HG02981 (cell line): ENCODE measurements around the gene MIAT.

Source experiments
- ATAC-seq: cut with Tn5 transposase; IDR thresholded peaks from one replicate; pipeline ENCODE4 v1.9.1; 2021; ENCODE audit warnings: mild to moderate bottlenecking, moderate library complexity; ENCODE audit not compliant: unreplicated experiment

MIAT gene

DNA sequence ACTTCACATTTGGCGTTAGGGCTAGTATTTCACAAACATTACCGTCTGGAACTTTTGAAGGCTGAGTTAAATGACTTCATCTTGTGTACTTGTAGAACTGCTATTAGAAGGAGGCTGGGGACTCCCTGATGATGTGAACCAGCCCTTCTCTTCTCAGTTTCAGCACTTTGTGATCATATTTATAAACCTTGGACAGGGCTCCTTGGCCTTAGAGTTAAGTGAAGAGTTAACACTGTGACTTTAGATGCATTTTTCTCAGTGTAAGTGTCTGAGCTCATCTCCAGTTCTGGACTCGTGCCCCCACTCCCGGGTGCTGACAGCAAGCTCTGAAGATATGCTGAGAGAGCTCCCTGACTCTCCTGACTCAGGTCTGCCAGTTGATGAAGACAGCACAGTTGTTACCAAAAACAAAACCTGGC lies 8.4 kb downstream of the MIAT start:
- ATAC-seq = no peak

DNA sequence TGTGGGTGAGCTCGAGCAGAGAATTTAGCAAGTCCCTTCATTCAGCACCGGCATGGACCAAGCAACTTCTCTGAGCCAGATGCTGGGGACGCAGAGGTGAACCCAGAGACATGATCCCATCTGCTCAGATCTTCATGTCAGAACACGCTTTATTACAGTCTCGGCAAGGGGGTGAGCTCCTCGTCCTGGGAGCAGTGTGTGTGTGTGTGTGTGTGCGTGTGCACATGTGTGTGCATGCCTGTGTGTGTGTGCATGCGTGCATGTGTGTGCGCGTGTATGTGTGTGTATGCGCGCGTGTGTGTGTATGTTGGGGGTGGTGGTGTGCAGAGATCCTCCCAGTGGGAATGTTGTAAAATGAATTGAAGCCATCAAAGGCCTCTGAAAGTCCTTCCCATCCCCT lies 9.8 kb downstream of the MIAT start:
- no peak for ATAC-seq

- ATAC-seq = no peak
Observed at GRCh38 chr22:26669060-26669481, 11.7 kb downstream of the MIAT start.

DNA sequence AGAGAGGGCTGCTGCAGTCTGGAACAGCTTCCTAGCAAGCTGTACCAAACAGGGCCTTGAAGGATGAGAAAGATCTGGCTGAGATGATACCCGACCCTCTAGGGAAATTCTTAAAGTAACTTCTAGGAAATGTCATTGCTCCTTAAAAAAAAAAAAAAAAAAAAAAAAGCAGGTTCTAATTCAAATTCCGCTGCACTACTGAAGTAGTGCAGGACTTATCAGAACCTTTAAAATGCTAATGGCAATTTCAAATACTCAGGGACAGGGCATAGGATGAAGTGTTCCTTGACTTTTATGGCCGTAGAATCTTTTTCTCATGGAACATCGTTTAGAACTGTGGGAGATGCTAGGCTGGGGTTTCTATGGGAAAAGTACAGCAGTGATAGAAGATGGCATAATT lies 13.1 kb downstream of the MIAT start:
- no peak for ATAC-seq

DNA sequence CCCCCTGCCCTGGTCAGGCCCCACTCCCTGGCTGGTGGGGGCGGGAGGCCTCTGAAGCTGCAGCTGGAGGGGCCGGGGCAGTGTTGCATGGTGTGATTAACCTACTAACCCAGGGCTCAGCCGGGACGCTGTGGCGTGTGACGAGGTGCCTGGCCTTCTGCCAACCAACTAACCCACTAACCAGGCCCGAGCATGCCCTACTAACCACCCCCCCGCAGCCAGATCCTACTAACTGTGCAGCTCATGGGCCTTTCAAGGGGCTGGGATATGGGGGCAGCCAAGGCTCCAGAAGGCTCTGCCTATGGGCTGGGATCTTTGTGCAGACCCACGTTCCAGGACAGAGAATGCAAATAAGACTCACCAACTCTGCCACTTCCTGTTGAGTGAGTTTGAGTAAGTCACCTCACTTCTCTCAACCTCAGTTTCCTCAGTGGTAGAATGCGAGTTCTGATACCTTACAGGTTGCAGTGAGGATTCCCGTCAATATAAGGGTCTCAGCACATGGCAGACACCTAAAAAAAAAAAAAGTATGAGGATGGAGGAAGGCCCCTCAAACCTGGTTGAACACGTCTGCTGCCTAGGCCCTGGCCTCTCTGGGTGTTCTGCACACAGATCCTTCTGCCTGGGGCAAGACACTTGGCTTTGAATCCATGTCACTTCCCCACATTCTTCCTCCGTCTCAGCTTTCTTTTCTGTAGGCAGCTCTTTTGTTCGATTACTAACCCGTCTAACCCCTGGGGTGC lies 14.1 kb downstream of the MIAT start:
- peak; percentile 23 for ATAC-seq

- ATAC-seq = peak; percentile 14
Observed at GRCh38 chr22:26672060-26672471, 14.7 kb downstream of the MIAT start.

- ATAC-seq = peak; percentile 62
Observed at GRCh38 chr22:26672590-26673468, 15.4 kb downstream of the MIAT start.

- no peak for ATAC-seq
Observed at GRCh38 chr22:26673486-26673885, 16.1 kb downstream of the MIAT start.

GRCh38 chr22:26674211-26675190 lies 17.1 kb downstream of the MIAT start:
- no peak for ATAC-seq

DNA sequence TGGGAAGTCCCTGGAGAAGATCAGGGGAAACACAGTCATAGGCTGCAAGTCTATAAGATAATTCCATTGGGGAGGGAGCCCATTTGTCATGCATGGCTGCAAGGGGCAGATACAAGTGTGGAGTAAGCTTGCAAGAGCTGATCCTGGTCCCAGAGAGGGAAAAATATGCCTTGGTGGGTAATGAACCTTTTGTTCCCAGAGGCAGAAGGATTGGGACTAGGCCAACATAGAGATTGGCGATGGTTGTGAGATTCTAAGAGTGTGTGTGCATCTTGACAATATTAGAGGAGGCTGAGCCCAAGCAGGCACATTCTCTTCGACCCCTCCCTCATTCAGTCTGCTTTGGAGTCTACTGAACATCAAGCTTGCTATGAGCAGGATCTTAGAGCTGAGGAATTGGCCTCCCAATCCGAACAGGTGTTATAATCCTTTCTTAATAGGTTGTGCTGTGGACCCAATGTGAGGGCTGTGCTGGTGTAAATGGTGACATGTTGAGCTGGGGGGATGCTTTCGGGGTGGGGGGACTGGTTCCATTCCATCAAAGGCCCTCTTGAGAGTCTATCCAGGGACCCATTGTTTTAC lies 18.4 kb downstream of the MIAT start:
- no peak for ATAC-seq

GRCh38 chr22:26677217-26677616 lies 19.8 kb downstream of the MIAT start:
- no peak for ATAC-seq

- no peak for ATAC-seq
Observed at GRCh38 chr22:26679003-26679629, 21.7 kb downstream of the MIAT start.

DNA sequence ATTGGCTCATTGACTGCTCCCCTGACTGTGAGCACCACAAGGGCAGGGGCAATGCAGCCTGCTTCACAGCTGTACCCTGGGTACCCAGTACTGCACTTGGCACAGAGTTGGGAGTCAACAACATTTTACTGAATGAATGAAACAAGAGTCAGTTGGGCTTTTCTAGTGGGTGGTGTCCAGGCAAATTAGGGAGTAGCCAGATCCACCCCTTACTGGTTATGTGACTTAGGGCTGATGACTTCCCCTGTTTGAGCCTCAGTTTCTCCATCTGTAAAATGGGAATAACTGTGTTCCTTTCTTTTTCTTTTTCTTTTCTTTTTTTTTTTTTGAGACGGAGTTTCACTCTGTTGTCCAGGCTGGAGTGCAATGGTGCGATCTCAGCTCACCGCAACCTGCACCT lies 23.1 kb downstream of the MIAT start:
- no peak for ATAC-seq

DNA sequence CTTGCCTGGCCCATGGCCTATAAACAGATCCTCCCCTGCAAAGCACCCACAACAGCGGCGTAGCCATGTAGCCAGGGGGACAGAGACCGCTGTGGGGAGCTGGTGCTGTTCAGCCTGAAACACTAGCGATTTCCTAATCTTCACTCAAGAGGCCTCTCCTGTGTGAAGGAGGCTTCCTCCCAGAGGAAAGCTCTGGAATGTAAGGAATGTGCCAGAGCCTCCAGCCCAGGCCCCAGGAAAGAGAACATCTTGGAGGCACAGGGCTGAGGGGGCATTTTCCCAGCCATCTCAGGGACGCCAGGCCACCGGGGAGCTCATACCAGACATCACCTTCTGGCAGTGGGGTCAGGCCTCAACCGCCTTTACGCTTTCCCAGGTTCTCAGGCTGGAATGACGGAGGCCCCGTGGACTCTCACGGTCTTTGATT lies 24.0 kb downstream of the MIAT start:
- ATAC-seq = no peak

DNA sequence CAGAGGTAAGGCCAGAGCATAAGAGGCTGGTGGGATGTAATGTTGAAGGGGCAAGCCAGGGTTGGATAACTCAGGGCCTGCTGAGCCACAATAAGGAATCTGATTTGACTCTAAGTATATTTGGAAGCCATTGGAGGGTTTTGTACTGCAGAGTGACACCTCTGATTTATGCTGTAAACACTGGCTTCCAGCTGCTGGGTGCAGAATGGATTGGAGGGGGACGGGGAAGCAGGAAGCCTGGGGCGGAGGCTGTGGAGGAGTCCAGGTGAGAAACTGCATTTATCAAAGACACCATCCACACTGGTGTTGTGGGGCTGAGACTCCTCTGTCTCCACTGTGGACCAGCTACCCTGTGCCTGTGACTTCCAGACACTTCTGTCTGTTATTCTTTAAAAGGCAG lies 26.8 kb downstream of the MIAT start:
- ATAC-seq = no peak

DNA sequence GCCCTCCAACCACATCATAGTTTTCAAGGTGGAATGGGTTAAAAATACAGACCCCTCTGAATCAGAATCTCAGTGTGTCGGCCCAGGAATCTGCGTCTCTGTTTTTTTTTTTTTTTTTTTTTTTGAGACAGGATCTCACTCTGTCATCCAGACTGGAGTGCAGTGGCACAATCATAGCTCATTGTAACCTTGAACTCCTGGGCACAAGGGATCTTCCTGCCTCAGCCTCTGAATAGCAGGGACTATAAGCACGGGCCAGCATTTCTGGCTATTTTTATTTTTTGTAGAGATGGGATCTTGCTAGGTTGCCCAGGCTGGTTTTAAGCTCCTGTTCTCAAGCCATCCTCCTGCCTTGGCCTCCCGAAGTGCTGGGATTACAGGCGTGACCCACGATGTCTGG lies 28.2 kb downstream of the MIAT start:
- no peak for ATAC-seq

DNA sequence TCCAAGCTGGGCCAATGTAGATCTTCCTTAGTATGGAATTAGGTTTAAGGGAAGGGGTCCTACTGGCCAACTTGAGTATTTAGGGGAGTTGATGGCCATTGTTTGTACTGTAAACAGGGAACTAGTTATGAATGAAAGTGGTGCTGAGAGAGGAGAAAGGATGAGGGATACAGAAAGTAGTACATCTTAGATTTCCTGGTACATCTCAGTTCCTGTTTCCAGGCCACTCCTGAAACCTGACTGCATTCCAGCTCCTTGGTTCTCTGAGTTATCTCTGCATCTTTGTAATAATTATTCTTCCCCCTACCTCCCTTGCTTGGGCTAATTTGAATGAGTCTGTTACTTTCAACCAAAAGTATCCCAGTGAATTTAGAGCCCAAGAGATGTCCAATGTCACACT lies 30.1 kb downstream of the MIAT start:
- ATAC-seq = no peak

GRCh38 chr22:26689513-26690301 lies 32.3 kb downstream of the MIAT start:
- ATAC-seq = no peak

DNA sequence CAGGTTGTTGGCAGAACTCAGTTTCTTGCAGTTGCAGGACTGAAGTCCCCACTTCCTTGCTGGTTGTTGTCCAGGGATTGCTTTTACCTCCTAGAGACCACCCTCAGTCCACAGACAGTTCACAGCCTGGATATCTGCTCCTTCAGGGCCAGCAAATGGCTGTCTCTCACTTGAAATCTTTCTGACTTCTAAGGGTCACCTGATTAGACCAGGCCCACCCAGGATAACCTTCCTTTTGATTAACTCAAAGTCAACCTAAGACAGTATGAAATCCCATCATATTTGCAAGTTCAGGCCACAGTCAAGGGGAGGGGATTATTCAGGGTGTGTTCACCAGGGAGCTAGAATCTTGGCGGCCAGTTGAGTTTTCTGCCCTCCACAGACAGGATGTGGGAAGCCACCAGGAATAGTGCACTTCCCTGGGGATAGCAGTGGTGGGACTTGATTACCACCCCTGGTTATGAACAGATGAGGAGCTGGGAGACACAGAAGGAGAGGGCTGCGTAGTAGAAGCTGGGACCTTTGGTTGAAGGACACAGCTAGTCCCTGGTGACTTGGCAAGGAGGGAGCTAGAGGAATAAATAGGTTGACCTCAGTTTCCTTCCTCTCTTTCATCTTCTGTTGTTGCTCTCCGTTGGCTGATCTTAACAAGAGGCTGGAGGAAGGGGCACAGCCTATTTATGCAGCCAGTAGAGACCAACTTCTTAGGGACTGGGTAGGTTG lies 33.4 kb downstream of the MIAT start:
- ATAC-seq = no peak
